ENCODE measurements around the gene PATJ. TPM values are rescaled to one million over a fixed set of nuclear protein-coding genes. Genes with fewer than 3 reads are reported as not detected.
A peak's percentile ranks its signal among the peaks of the same experiment; 100 is the strongest.
"Not testable (repeated sequence)": the region's sequence is repeated elsewhere in the genome, so short reads cannot be mapped to it uniquely, and the experiment has no call there.

Gene PATJ
- total and polyA plus RNA-seq, 8 donors: 27.6 to 58.8 (median 38.8) TPM

- Histone ChIP-seq H3K36me3 (peaks cover 0 to 4% of the 10 kb centered on the region in 2 donors), H3K9me3 (no peaks in the 10 kb centered on the region), H3K27me3 (no peaks in the 10 kb centered on the region), H3K27ac (peak overlapping the region in 1 of 2 donors; percentile 19), H3K4me1 (peaks cover 0 to 3% of the 10 kb centered on the region in 2 donors), H3K4me3 (no peak overlapping the region)
- TF ChIP-seq CTCF (IDR thresholded peaks at IDR 0.05): no peak
- DNase-seq (peak in 2 of 4 donors; percentile 3 to 28), ATAC-seq (peak; percentile 92)
- intact Hi-C loops (cut with DNase I): no loop called here
Measured at GRCh38 chr1:61887076-61887867, 145.0 kb downstream of the PATJ start.

- DNase-seq: peak in 1 of 4 donors; percentile 37
- Histone ChIP-seq H3K27me3 (no peaks in the 10 kb centered on the region), H3K36me3 (no peaks in the 10 kb centered on the region), H3K4me3 (no peak overlapping the region), H3K4me1 (peaks cover 0 to 3% of the 10 kb centered on the region in 2 donors), H3K27ac (peak overlapping the region in 1 of 2 donors; percentile 19), H3K9me3 (no peaks in the 10 kb centered on the region)
- ATAC-seq: peak; percentile 31
- intact Hi-C loops (cut with DNase I): no loop called here
- TF ChIP-seq CTCF (IDR thresholded peaks at IDR 0.05): no peak
Measured at GRCh38 chr1:61887931-61888564, 145.8 kb downstream of the PATJ start.

- Histone ChIP-seq H3K4me1 (peaks cover 0 to 3% of the 10 kb centered on the region in 2 donors), H3K27ac (no peak overlapping the region), H3K4me3 (no peak overlapping the region), H3K27me3 (no peaks in the 10 kb centered on the region), H3K36me3 (no peaks in the 10 kb centered on the region), H3K9me3 (no peaks in the 10 kb centered on the region)
- ATAC-seq (no peak), DNase-seq (no peak)
- intact Hi-C loops (cut with DNase I): no loop called here
- no peak for TF ChIP-seq CTCF (IDR thresholded peaks at IDR 0.05)
Measured at GRCh38 chr1:61888808-61889207, 146.5 kb downstream of the PATJ start.

- ATAC-seq; H3K27me3 ChIP-seq; H3K9me3 ChIP-seq; H3K36me3 ChIP-seq; H3K4me3 ChIP-seq; intact Hi-C loops (cut with DNase I); H3K4me1 ChIP-seq; H3K27ac ChIP-seq; DNase-seq: not testable (repeated sequence)
Measured at GRCh38 chr1:61890435-61890834, 148.2 kb downstream of the PATJ start.

- intact Hi-C loops (cut with DNase I): no loop called here
- no peak for DNase-seq
- Histone ChIP-seq H3K36me3 (no peaks in the 10 kb centered on the region), H3K4me1 (no peaks in the 10 kb centered on the region), H3K9me3 (no peaks in the 10 kb centered on the region), H3K27me3 (no peaks in the 10 kb centered on the region), H3K4me3 (no peak overlapping the region), H3K27ac (no peak overlapping the region)
- no peak for TF ChIP-seq CTCF (IDR thresholded peaks at IDR 0.05)
- ATAC-seq: no peak
Measured at GRCh38 chr1:61892977-61893376, 150.7 kb downstream of the PATJ start.

GRCh38 chr1:61894296-61894695, 152.0 kb downstream of the PATJ start:
- H3K4me3 ChIP-seq; ATAC-seq; intact Hi-C loops (cut with DNase I); H3K27ac ChIP-seq; H3K9me3 ChIP-seq; H3K36me3 ChIP-seq; DNase-seq; H3K4me1 ChIP-seq; H3K27me3 ChIP-seq: not testable (repeated sequence)
